Hematopoietic multipotent progenitor cell treated with erythropoietin and hydrocortisone succinate and interleukin-3 and kit ligand, for 17 days (in vitro differentiated cells): ENCODE results near the gene CLASP2.
"Not testable (repeated sequence)": the region's sequence is repeated elsewhere in the genome, so short reads cannot be mapped to it uniquely, and the experiment has no call there.

Experiments used
- DNase-seq: peaks from one replicate; pipeline ENCODE4 v3.0.0-alpha.2; 2015; ENCODE audit warnings: low spot score

Gene CLASP2

DNA sequence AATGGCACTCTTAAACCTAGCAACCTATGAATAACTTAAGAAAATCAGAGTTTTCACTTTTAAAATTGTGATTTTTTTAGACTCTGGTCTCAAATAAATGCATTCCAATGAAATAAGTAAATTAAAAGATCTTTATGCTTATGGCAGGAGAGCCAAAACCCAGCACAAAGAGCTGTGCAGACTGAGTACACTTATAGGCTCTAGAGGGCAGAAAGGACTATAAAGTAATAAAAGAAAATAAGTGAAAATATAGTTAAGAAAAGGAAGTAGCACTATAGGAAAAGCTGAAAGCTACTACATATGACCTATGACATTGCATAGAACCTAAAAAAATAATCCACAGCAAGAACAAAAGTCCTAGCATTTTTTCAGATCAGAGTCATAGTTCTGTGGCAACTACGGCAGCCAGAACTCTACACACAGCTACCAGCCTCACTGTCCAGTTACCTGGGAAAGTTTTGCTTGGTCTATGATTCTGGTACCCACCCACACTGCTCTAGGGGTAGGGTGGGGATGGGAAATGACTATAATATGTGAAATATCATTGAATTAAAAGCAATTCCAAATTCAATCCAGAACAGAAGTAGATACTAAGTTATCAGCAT lies 30.5 kb downstream of the CLASP2 start:
- DNase-seq: no peak

DNA sequence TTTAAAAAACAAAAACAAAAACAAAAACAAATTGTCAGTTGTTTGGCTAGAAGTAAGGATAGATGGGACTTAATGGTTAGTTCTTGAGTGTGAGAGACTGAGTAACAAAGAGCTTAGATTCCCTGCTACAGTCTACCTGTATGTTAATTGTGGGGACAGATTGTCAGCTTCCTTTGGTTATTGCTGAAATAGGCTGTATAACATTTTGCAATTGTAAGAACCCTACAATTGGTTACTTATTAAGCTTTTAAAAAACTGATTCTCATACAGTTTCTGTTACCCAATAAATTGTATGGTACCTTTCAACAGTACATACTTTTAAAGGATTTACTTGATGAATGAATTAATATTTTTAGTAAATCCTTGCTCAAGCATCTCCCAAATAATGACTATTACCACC lies 35.3 kb downstream of the CLASP2 start:
- no peak for DNase-seq

DNA sequence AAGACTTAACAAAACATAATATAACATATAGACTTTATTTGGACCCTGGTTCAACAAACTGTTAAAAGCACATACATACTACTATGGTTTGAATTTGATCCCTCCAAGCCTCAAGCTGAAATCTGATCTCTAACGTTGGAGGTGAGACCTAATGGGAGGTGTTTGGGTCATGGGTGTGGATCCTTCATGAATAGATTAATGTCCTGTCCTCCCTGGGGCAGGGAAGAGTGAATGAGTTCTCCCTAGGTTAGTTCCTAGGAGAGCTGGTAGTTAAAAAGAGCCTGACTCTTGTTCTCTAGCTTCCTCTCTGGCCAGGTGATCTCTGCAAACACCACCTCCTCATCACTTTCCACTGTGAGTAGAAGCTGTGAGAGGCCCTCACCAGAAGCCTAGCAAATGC lies 36.4 kb downstream of the CLASP2 start:
- no peak for DNase-seq

DNA sequence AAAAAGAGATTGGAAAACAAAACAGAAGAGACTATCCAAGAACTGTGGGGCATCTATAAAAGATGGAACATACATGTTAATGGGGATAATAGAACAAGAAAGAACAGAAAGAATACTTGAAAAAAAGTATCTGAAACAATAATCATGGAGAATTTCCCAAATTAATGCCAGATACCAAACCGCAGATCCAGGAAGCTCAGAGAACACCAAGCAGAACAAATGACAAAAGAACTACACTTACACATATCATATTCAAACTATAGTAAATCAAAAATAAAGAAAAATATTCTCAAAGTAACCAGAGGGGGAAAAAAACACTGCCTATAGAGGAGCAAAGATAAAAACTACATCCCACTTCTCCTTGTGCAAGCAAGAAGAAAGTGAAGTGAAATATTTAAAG lies 40.0 kb downstream of the CLASP2 start:
- no peak for DNase-seq

DNA sequence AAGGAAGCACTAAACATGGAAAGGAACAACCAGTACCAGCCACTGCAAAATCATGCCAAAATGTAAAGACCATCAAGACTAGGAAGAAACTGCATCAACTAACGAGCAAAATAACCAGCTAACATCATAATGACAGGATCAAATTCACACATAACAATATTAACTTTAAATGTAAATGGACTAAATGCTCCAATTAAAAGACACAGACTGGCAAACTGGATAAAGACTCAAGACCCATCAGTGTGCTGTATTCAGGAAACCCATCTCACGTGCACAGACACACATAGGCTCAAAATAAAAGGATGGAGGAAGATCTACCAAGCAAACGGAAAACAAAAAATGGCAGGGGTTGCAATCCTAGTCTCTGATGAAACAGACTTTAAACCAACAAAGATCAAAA lies 44.6 kb downstream of the CLASP2 start:
- DNase-seq: not testable (repeated sequence)

DNA sequence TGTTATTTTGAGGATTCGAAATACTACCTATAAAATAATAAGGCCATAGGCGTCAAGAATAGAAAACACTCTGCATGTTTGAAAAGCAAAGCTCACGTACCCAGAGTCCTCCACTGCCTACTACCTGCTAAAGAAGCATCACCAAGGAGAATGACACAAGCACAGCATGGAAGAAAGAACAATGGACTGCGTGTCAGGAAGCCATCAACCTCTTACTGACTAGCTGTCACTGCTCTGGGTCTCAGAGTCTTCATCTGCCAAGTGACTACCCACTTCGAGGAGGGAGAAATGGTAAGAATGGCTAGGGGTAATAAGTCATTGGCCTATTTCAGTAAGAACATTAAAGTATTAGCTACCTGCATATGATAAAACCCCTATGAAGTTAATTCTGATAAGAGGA lies 49.4 kb downstream of the CLASP2 start:
- no peak for DNase-seq

DNA sequence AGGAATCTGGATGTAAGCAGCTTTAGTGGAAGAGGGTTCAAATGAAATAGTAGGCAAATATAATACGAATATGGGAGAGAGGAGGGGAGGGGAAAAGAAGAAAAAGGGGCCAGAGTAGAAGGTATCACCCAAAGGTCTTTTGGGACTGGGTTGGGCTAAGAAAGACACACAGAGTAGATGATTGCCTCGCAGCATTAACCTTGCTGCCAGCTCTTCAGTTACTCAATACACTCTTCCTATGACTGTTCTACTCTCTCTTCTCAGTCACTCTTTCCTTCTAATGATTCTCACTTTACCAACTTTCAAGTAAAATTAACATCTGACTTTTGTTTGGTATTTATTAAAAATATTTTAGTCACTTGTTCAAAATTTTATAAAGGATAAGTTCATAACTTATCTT lies 52.8 kb downstream of the CLASP2 start:
- no peak for DNase-seq

DNA sequence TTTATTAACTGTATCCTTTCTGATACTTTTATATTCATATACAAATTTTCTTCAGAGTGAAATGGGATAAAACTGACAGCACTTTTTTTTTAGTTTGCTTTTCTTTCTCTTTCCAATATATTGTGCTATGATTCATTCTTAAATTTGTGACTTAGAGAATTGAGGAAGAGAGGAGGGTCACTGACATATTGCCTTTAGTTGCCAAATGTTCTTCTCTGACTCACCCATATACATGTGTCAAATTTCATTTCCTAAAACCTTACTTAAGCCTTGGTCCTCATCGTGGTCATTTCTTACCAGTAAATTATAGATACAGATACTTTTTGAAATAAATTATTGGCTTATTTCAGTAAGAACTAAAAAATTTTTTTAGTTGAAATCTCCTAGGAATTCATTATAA lies 53.9 kb downstream of the CLASP2 start:
- DNase-seq: no peak

DNA sequence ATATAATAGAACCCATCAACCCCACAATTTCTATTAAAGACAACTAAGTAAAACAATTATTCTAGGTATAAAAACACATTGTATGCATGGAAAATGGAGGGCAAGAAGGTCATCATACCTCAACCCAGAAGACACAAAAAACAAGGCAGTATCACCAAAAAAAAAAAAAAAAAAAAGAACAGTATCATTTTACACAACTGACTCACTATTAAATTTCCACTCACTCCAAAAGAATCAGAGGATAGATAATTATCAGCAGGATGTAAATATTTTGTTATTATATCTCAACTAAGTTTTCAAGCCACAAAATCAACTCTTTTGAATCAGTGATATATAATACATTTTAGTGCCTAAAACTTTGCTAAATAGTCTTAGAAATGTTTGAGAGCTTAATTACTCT lies 55.0 kb downstream of the CLASP2 start:
- DNase-seq: no peak

DNA sequence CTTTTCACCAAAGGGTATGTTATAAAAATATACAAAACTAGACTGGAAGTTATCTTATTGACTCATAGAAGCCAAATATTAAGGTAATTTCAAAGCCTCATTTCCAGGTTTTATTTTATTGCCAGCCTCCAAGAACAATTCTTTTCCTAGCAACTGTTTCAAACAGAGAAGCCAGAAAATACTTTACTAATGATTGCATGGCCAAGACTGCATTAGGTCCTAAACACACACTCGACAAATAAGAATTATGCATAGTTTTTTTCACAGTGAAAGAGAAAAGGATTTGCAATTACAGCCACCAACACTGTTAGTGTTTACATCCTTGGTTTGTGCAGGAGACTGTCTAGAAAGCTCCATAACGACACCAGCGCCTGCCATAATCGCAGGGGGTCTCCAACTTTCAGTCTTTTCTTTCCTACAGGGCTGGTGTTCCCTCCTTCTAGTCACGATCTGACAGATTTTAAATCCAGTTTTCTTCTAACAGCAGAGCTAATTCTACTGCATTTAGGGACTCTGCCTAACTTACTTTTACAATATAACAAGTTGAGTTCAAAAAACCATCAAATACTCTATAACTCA lies 58.1 kb downstream of the CLASP2 start:
- no peak for DNase-seq

DNA sequence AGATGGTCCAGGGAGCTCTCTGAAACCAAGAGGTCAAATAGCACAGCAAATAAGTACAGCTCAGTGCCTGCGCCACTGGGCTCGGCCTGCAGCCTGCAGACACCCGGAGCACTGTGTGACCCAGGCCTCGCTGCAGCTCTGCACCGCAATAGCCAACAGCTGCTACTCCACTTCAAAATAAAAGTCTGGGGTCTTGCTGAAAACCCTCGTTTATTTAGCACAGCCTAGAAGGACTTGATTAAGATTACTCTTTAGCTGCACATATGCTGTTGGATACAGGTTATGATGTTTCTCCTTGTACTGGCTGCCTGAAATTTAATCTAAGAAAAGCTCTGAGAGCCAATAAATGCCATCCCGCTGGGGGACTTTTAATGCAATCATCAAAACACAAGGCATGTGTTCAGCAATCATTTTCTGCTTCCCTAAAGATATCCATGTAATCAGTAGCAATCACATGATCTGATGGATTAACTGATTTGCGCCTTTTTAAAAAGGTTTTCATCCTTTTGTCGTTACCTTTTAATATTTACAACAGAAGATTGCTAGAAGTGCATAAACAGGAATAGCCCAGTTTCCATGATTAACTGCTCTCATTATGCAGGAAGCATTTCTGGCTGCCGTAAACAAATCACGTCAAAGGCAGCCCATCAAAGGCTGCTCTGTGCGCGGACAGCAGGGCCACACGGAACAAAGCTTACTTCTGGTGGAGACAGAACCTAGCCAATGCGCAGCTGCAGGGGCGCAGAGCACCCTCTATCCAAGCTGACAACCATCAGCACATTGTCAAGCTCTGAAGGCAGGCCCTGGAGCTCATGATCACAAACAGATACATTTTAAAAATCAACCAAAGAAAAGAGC lies 58.8 kb downstream of the CLASP2 start:
- no peak for DNase-seq

DNA sequence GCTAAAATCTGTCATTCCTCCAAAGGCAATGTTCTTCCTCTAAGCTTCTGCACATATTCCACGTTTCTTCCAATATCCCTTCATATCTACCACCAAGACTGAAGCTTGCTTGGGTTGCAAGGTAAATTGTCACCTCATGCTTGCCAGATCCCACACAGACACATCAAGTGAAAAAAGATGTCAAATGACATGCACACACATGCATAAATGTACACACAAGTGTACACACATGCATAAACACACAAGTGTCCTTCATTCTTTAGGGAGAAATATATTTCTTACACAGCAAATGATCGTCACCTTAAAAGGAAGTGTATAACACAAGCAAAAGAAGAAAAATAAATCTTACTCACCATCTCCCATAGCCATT lies 59.4 kb downstream of the CLASP2 start:
- DNase-seq: no peak

DNA sequence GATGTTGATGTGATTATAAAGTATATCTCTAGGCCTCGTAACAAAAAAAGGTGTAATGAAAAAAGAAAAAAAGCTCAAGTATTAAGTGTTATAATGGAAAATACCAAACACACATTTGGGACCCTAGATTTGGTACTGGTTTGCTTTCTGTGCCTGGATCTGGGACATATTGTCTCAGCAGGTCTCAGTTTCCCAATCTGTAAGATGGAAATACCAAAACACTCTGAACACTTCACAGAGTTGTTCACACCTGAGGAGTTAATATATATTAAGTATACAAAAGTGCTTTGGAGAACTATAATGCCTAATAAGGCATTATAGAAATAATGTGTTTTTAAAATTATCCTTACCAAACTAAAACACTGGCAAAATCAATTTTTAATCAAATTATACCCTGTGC lies 60.0 kb downstream of the CLASP2 start:
- DNase-seq: no peak

DNA sequence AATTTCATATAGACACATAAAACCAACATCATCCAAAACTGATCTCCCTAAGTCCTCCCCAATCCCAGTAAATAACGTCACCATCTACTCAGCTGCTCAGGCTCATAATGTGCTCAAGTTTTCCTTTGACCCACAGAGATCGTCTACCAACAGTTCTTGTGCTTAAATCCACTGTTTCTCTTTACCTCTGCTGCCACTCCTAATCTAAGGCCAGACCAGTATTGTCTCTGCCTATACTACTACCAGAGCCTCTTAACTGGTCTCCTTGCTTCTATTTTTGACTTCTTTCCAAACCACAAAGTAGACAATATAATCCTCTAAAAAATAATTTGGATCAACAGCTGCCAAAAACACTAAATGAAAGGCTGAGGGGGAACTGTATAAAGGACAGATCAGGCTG lies 65.3 kb downstream of the CLASP2 start:
- no peak for DNase-seq

DNA sequence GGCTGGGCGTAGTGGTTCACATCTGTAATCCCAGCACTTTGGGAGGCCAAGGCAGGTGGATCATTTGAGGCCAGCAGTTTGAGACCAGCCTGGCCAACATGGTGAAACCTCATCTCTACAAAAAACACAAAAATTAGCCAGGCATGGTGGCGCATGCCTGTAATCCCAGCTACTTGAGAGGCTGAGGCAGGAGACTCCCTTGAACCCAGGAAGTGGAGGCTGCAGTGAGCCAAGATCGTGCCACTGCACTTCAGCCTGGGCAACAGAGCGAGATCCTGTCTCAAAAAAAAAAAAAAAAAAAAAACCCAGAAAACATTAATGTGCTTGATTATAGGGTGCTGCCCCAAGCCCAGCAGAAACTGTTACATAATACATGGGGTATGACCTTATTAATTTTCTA lies 67.0 kb downstream of the CLASP2 start:
- not testable (repeated sequence) for DNase-seq

DNA sequence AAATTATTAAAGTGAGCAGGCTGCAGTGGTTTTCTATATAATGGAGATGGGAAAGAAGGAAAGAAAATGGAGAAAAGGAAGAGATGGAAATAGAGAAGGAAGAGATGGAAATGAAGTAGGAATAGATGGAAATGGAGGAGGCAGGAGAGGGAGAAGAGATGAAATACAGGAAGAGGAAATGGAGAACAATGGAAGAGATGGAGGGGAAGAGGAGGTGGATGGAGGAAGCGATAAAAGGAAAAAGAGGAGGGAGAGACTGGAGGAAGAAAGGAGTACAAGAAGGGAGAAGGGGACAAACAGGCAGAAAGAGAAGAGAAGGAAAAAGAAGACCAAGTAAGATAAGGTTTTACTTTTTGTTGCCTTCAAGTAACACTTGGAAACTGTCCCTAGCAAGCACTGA lies 67.6 kb downstream of the CLASP2 start:
- DNase-seq: no peak

DNA sequence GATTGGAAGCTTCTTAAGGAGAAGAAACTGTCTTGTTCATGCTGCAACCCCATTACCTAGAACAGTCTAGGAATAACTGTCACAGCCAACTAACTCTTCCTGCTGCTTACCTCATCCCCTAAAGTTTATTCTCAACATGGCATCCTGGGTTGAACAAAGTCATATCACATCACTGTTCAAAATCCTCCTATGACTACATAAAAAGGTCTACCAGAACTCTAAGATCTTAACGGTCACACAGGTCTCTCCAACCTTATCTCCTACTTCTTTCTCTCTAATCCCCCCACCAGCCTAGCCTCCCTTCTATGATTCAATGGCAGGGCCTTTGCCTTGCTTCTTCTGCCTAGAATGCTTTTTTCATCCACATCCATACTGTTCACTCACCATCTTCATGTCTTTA lies 69.3 kb downstream of the CLASP2 start:
- DNase-seq: no peak

DNA sequence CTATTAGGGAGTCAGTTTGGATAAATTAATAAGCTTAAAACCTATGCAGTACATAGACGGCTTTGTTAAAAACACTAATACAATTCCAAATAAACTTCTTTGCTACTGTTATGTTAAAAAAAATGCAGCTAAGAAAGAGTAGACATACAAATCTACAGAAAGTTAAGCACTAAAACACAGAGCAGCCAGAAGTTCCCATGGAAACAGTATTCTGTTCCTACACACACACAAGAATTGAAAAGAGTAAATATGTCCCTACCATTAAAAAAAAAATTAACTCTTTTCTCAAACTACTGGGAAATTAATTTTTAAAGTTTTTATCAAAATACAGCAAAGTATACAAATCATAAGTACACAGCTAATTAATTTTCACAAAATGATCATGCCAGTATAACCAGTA lies 71.6 kb downstream of the CLASP2 start:
- DNase-seq: no peak

DNA sequence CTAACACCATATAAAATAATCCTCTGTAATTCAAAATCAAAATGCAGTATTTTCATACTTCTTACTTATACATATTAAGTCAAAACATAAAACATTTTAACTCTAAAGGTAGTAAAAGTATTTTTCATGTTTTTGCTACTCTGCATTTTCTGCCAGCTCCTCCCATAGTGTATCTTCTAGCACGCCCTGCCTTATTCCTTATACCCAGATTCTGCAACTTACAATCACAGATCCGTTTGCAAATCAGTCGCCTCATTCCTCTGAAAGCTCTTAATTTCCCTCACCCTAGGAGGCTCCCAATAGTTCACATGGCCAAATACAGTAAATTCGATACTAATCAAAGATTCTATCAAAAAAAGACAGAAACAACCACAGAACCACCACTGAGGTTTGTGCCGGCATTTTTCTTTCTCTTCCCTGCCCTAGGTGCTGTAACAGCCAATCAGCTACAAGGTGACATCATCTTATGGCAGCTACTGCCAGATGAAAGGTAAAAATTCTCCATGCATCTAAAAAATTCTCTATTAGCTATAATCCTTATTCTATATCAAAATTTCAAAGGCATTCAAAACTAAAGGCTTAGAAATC lies 72.9 kb downstream of the CLASP2 start:
- DNase-seq: no peak

DNA sequence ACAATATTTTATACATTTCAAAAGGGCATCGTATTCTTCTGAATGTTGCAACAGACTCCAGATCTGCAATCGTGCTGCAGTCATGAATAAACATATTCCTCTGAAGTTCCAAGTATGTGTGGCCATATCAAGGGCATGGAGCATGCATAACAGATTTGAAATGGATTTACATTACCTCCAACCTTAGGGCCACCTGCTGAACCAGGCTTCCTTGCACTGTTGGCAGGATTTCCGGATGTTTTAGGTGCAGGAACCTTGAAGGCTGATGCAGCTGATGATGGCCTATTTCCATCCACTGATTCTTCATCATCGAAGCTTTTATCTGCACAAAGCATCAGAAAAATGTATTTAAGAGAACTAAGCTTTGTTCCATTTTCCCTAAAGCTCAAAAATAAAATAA lies 73.5 kb downstream of the CLASP2 start:
- DNase-seq: no peak

DNA sequence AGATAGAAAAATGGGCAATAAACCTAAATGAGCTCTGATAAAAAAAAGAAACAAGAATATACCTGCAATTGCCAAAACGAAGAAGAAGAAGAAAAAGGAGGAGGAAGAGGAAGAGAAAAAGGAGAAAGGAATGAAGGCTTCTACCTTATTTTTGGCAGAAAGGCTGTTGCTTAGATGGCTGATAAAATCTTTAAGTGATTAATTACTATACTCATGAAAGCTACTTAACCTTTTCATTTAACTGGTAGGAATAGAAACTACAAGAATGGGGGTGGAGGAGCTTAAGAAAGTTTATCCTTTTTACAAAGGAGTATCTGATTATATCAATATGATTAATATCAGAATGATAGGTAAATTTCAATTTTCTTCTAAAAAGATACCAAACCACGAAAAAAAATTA lies 75.2 kb downstream of the CLASP2 start:
- no peak for DNase-seq

DNA sequence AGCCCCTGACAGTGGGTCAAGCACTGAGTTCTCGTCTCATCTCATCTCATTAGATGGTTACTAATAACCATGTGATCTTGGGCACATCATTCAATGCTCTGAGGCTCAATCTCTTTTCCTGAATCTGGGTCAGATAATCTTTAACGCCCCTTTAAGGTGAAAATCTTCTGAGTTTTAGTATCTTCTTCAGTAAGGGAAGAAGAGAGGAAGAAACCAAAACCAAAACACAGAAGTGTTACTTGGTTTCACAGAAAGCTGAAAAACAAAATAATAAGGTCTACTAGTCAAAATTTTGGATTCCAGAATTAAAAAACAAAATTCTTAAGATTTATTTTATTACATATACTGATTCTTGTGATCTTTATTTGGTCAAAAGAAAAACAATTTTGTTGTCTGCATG lies 78.2 kb downstream of the CLASP2 start:
- no peak for DNase-seq

DNA sequence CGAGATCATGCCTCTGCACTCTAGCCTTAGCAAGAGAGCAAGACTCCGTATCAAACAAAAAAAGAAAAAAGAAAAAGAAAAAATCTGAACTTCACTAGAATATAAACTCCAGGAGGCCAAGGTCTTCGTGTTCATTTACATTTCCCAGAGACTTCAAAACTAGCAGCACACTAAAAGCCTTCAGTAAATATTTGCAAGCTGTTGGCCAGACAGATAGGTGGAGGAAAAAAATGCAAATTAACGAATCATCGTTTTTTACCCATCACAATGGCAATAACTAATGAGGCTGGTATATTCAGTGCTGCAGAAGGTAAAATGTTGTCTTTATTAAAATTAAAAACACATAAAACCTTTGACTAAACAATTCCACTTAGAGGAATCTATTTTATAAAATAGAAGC lies 80.6 kb downstream of the CLASP2 start:
- no peak for DNase-seq
